Body of pancreas (tissue), 4 donors: ENCODE data around the gene DYSF.

ENCODE experiments used
- POLR2A ChIP-seq, 3 donors: fragments of 450-650 bp; IDR thresholded peaks; one replicate each; pipeline ENCODE4 v1.6.1; 2016; ENCODE audit warnings: antibody characterized with exemption in 3 of 3, mild to moderate bottlenecking in 2 of 3
- TF ChIP-seq, protein P1 (sequence below), 7 experiments: fragments of 450-650 bp in 4 of 7; fragments of 200-600 bp in 3 of 7; sonication (generic) in 3 of 7; IDR thresholded peaks; one replicate each; pipeline ENCODE4 v1.5.1; 2016 to 2019; ENCODE audit warnings: antibody characterized with exemption in 7 of 7

DNA sequence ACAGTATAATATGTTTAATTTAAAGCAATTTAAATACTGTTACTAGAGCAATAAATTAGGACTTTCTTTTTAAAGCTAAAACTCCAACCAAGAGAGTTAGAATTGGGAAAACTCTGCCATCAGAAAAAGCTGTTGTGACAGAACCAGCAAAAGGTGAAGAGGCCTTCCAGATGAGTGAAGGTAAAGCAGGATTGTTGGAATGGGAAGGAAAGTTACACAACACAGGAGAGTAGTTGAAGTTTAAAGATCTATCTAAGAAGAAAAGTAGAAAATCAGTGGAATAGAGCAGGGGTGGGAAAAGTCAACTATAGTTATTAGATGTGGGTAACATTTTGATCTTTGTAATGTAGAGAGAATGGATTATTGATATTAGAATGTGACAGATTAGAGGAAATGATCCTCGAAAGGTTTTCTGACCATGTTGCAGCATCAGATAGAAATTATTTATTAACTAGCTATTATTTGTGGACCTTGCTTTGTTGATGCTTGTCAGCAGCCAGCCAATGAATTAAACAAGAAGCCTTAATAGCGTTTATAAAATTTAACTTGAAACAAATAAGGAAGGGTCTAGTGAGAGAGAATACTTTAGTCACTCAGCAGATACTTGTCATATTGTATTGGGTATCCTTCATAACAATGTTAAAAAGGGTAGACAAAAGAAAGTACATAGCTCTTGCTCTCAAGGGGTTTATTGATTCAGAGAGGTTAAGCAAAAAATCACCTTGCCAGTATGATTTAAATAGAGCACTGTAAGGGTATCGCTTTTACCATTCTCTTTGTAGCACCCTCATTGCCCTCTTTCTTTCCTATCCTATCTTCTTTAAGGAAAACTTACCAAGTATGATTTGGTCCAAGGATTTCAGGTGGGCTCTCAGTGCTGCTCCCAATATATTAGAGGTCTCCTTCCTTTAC, 24.6 kb upstream of the DYSF start:
- no peak for TF ChIP-seq POLR2A (IDR thresholded peaks at IDR 0.05)
- TF ChIP-seq, protein P1, sequence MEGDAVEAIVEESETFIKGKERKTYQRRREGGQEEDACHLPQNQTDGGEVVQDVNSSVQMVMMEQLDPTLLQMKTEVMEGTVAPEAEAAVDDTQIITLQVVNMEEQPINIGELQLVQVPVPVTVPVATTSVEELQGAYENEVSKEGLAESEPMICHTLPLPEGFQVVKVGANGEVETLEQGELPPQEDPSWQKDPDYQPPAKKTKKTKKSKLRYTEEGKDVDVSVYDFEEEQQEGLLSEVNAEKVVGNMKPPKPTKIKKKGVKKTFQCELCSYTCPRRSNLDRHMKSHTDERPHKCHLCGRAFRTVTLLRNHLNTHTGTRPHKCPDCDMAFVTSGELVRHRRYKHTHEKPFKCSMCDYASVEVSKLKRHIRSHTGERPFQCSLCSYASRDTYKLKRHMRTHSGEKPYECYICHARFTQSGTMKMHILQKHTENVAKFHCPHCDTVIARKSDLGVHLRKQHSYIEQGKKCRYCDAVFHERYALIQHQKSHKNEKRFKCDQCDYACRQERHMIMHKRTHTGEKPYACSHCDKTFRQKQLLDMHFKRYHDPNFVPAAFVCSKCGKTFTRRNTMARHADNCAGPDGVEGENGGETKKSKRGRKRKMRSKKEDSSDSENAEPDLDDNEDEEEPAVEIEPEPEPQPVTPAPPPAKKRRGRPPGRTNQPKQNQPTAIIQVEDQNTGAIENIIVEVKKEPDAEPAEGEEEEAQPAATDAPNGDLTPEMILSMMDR (IDR thresholded peaks at IDR 0.05): no peak
